Fibroblast of lung (primary cell): ENCODE measurements around the gene CCDC174.

ENCODE experiments used
- CTCF ChIP-seq, 2 donors: IDR thresholded peaks in 1 of 2; conservative IDR thresholded peaks in 1 of 2; 1 replicate in 1 of 2; 2 replicates in 1 of 2; pipeline ENCODE4 v1.5.1; 2011 to 2012; ENCODE audit warnings: low read length in 2 of 2, control low read depth in 1 of 2, inconsistent platforms in 1 of 2, low read depth in 1 of 2, mild to moderate bottlenecking in 1 of 2
- EZH2 ChIP-seq: IDR thresholded peaks from 2 replicates; pipeline ENCODE4 v1.5.1; 2012; ENCODE audit warnings: low read length, control low read depth, mild to moderate bottlenecking; ENCODE audit errors: missing control alignments

- TF ChIP-seq CTCF (conservative IDR thresholded peaks at IDR 0.05 in 1 of 2, IDR thresholded peaks at IDR 0.05 in 1 of 2; ENCODE audit: low read depth in 1 of 2, low read length in 2 of 2) (no peak), EZH2 (no peak)
These were observed 35.8 kb downstream of the CCDC174 start for GRCh38 chr3:14687360-14687759.
